ENCODE results near the gene ATP10B. TPM values are rescaled to one million over a fixed set of nuclear protein-coding genes. Genes with fewer than 3 reads are reported as not detected.
"Not testable (repeated sequence)": the region's sequence is repeated elsewhere in the genome, so short reads cannot be mapped to it uniquely, and the experiment has no call there.

ATP10B gene, protein sequence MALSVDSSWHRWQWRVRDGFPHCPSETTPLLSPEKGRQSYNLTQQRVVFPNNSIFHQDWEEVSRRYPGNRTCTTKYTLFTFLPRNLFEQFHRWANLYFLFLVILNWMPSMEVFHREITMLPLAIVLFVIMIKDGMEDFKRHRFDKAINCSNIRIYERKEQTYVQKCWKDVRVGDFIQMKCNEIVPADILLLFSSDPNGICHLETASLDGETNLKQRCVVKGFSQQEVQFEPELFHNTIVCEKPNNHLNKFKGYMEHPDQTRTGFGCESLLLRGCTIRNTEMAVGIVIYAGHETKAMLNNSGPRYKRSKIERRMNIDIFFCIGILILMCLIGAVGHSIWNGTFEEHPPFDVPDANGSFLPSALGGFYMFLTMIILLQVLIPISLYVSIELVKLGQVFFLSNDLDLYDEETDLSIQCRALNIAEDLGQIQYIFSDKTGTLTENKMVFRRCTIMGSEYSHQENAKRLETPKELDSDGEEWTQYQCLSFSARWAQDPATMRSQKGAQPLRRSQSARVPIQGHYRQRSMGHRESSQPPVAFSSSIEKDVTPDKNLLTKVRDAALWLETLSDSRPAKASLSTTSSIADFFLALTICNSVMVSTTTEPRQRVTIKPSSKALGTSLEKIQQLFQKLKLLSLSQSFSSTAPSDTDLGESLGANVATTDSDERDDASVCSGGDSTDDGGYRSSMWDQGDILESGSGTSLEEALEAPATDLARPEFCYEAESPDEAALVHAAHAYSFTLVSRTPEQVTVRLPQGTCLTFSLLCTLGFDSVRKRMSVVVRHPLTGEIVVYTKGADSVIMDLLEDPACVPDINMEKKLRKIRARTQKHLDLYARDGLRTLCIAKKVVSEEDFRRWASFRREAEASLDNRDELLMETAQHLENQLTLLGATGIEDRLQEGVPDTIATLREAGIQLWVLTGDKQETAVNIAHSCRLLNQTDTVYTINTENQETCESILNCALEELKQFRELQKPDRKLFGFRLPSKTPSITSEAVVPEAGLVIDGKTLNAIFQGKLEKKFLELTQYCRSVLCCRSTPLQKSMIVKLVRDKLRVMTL (N-terminal part only)
- total RNA-seq, result not detected
- long read RNA-seq, donor 1, result 0 reads
- long read RNA-seq, donor 2, result 0 reads

DNA sequence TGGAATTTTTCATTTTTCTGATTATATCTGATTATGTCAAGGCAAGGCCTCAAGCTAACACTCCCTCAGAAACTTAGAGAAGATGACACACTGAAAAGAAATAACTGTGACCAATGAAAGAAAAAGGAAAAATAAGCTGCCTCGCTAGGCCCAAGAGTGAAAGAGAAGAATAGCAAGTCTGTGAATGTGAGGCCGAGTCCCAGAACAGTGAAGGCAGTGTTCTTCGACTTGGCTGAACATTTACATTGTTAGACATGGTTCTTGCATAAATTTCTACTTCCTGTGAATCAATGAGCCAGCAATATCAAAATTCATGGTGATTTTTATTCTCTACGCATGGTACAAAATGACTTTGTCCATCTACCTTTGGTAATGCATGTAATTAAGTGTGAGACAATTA is at the start of gene ATP10B:
TSS of gene ATP10B (minus strand) at position 163 of the 400 bp plus-strand sequence. CDS start 164,137 bp downstream, outside the sequence.
- DNase-seq (ENCODE audit: low spot score), result no peak
- intact Hi-C loops (cut with DNase I), result loop anchor here in 1 of 2 donors (10.0 kb wide), 1 partner anchor 713 kb away; no protein-coding TSS in a partner anchor

DNA sequence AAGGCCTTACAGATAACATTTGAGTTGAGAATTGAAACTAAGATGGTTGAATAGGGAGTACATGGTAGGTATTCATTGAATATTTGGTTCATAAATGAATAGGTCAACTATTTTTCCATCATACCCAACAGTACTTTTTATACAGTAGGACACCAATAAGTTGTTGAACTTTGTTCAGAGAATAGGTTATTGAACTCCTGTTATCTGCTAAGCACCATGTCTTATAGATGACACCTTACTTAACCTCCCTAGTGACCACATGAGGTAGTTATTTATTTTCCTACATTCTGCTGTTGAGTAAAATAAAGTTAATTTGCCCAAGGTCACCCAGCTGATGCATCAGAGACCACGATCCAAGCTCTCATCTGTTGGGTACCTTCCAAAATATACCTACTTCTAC is 49.6 kb upstream of the ATP10B start:
- DNase-seq (ENCODE audit: low spot score), result no peak
- intact Hi-C loops (cut with DNase I), result no loop called here

DNA sequence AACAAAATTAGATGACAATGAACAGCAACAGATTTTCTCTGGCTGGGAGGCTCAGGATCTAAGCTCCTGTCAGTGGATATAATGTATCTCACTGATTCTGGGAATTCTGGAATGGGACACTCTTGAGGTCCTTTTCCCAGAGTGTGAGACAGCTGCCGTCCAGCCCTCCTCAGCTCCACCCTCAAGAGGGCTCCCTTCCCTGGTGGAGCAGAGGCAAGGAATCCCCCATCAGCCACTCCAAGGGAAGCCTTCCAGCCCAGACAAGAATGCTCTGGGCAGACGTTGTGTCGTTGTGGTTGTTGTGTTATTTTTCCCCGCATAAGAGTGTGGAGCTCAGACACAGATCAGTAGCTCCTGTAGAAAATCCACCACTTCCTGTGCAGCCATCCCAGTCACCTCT is 47.7 kb upstream of the ATP10B start:
- intact Hi-C loops (cut with DNase I), result no loop called here
- no peak for DNase-seq (ENCODE audit: low spot score)

DNA sequence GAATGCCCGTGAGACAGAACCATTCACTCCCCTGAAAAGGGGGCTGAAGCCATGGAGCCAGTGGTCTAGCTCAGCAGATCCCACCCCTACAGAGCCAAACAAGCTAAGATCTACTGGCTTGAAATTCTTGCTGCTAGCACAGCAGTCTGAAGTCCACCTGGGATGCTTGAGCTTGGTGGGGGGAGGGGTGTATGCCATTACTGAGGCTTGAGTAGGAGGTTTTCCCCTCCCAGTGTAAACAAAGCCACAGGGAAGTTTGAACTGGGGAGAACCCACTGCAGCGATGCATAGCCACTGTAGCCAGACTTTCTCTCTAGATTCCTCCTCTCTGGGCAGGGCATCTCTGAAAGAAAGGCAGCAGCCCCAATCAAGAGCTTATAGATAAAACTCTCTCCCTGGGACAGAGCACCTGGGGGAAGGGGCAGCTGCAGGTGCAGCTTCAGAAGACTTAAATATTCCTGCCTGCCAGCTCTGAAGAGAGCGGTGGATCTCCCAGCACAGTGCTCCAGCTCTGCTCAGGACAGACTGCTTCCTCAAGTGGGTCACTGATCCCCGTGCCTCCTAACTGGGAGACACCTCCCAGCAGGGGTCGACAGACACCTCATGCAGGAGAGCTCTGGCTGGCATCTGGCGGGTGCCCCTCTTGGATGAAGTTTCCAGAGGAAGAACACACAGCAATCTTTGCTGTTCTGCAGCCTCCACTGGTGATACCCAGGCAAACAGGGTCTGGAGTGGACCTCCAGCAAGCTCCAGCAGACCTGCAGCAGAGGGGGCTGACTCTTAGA is 41.4 kb upstream of the ATP10B start:
- intact Hi-C loops (cut with DNase I), result not testable (repeated sequence)
- peak; percentile 73 for DNase-seq (ENCODE audit: low spot score)

DNA sequence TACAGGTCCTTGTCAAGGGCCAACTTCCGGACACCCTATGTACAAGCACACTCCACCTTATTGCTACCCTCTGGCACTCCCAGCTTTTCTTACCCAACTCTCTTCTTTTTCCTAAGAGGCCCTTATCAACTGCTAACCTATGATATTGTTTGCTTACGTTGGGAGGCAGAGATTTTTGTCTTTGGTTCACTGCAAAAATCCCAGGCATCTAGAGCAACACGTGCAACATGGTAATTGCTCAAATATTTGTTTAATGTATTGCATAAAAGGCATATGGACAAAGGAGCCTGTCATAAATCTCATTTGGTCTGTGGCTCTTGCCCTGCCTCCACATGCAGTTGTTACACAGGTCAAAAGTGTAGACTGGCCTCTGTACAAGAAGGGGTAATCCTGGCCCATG is 35.8 kb upstream of the ATP10B start:
- no peak for DNase-seq (ENCODE audit: low spot score)
- intact Hi-C loops (cut with DNase I), result no loop called here

DNA sequence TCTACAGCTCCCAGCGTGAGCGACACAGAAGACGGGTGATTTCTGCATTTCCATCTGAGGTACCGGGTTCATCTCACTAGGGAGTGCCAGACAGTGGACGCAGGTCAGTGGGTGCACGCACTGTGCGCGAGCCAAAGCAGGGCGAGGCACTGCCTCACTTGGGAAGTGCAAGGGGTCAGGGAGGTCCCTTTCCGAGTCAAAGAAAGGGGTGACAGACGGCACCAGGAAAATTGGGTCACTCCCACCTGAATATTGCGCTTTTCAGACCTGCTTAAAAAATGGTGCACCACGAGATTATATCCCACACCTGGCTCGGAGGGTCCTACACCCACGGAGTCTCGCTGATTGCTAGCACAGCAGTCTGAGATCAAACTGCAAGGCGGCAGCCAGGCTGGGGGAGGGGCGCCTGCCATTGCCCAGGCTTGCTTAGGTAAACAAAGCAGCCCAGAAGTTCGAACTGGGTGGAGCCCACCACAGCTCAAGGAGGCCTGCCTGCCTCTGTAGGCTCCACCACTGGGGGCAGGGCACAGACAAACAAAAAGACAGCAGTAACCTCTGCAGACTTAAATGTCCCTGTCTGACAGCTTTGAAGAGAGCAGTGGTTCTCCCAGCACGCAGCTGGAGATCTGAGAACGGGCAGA is 21.7 kb upstream of the ATP10B start:
- intact Hi-C loops (cut with DNase I); DNase-seq (ENCODE audit: low spot score): not testable (repeated sequence)

DNA sequence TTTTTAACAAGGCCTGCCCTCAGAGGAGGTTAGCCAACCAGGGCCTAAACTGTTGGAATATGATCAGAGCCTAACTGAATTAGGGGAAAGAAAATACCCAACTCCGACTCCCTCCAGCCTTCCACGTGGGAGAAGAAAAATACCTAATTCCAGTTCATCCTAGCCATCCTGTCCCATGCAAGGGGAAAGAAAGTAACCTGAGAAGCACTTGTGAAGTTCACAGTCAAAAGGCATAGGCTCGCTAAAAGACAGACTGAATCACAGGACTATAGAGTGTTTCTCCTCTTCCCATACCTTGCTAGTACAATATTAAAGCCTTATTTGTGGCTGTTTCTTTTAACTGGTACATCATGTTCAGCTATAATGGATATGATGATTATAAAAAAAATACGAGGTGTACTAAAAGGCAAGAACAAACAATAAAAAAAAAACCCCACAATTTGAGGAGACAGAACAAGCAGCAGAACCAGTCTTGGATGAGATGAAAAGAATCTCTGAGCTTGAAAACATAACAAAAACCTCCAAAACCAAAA is 18.0 kb upstream of the ATP10B start:
- DNase-seq (ENCODE audit: low spot score), result no peak
- intact Hi-C loops (cut with DNase I), result no loop called here

DNA sequence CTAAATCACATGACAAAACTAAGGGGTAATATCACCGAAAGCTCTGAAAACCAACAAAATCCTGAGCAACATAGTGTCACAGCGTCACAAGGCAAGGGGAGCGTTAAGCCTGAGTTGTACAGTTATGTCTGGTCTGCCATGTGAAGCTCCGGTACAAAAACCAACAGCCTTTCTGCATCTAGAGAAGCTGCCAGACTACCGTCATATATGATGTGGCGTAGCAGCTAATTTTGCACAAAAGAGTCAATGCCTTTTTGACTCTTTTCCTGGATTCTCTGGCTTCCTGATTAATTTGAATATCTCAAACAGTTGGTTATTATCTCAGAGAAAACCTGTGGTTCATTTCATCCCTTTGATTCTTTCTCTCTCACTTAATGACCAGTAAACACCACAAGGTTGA is 16.0 kb upstream of the ATP10B start:
- DNase-seq (ENCODE audit: low spot score), result no peak
- intact Hi-C loops (cut with DNase I), result no loop called here

DNA sequence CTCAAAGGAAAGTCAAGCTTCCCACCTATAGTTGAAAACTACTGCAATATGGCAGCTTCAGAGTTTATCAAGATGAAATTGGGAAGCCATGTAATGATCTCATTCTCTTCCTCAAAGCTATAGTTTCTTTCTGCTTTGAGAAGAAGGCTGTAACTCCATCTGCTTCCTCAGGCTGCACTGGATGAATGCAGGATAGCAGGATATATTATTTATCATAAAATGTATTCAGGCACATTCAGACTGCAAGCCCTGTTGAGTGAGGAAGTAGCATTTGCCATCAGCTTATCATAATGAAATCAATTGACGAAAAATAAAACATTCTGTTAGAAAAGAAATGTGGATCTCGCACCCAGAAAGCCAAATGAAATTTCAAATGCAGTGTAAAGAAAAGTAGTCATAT is 560 bp downstream of the ATP10B start:
- no peak for DNase-seq (ENCODE audit: low spot score)
- intact Hi-C loops (cut with DNase I), result loop anchor here in 1 of 2 donors (10.0 kb wide), 1 partner anchor 713 kb away; no protein-coding TSS in a partner anchor

DNA sequence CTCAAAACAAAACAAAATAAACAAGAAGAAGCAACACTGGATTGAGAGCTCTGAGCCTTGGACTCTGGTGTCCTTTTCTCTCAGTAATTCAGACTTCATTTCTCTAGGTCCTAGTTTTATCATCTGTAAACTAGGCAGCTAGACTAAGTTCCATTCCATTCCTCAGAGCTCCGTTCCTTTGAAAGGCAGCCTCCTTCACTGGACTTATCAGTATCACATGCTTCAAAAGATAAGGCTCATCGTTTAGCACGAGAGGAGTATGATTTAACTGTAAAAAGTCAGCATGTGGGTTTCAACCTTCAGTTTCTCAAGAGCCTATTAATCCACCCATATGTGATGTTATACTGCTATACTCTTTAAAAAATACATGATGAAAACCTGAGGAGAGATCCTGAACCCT is 1.6 kb downstream of the ATP10B start:
- DNase-seq (ENCODE audit: low spot score), result no peak
- intact Hi-C loops (cut with DNase I), result loop anchor here in 1 of 2 donors (10.0 kb wide), 1 partner anchor 714 kb away; no protein-coding TSS in a partner anchor

DNA sequence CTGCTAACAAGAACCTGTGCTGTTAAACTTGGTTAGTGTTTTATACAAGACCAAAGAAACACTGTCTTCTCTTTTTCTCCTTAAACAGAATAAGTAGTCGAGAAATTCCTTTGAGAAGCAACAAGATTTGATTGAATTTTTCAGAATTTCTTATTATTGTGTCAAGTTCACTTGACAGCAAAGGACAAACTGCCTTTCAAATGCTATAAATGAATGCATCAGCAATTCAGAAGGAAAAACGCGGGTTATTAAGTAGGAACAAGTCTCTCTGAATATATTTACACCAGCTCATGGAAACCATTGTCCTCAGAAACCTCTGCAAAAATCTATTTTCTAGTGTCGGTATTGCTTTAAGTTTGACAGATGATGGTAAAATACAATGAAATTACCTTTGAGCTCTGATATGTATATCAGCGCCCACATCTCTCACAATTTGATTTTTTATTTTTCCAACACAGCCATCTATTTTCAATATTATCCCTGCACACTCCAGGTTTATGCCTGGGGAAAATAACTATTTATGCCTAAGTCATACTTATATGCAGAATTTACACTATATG is 4.4 kb downstream of the ATP10B start:
- intact Hi-C loops (cut with DNase I), result no loop called here
- no peak for DNase-seq (ENCODE audit: low spot score)

DNA sequence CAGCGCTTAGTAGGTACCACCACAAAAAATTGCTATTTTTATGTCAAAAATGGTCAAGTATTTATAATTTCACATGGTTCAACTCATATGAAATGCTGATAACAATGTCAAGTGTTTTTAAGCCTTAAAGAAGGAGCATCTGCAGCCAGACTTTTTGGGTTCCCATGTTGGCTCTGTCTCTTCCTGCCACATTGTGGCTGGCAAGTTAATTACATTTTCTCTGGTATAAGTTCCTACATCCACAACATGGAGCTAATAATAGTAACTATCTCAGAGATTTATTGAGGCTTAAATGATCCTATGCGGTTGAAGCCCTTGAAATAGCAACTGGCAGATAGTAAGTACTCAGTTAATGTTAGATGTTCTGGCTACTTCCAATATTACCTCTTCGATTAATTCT is 5.4 kb downstream of the ATP10B start:
- intact Hi-C loops (cut with DNase I), result no loop called here
- DNase-seq (ENCODE audit: low spot score), result no peak

DNA sequence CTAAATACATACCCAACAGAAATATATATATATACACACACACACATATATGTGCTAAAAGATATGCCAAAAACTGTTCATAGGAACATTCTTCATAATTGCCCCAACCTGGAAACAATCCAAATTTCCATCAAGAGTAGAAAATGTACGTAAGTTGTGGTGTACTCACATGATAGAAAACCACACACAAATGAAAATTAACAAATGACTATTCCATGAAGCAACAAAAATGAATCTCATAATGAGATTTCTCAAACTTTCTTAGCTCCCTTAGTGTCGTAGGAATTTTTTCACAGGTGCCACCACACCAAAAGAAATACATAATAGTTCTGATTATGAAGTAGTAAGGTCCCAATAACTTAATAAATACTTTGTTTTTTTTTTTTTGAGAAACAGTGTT is 7.8 kb downstream of the ATP10B start:
- intact Hi-C loops (cut with DNase I), result no loop called here
- DNase-seq (ENCODE audit: low spot score), result no peak

DNA sequence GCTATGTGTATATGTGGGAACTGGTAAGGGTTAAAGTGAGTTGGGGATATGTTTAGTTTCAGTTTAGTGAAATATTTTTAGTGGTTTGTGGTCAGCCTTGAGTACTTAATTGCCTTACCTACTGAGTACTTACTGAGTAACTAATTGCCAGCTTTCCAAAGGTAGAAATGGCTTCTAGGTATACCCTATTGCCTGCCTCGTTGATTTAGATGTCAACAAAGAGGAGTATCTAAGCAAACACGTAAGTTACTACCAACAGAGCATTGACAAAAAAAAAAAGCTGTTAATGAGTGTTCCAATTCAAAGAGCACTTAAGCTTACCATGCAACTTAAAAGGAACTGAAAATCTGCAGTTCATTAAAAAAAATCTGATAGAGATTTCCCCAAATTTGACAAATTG is 8.8 kb downstream of the ATP10B start:
- DNase-seq (ENCODE audit: low spot score), result no peak

DNA sequence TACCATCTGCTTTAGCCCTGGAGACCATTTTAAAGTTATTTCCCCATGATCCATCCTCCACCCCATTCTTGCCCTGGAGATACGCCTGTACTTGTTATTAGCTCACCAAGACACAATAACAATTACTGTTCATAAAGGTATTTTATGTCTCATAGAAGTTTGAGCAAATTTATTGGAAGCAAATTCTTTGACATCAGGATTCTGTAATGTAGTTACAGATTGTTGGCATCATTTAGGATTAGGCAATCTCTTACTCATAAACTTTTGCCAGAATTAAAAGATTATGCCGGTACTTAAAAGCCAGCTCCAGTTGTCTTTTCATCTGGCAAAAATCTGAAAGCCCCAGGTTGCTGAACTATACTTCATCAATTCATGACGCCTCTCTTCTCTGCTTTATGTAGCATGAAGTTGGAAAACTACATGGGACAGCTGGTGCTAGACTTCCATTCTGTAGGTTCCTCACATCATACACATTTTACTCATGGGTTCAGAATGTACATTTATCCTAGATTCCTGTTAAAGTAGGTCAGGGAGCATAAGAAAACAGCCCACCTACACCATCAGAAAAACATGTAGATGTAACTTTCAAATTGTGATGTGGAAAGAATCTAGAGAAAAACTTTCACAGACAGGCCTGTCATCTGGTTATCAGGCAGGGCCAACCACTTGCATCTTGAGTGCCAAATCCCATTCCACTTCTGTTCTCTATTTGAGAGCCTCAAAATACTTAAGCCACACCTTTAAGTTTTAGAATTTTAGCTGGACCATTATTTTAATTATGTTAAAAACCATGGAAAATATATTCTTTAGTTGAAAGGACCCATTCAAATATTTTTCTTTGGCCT is 14.0 kb downstream of the ATP10B start:
- intact Hi-C loops (cut with DNase I), result no loop called here
- no peak for DNase-seq (ENCODE audit: low spot score)

More for the DNA sequence above, 8.8 kb downstream of the ATP10B start:
- intact Hi-C loops (cut with DNase I), result no loop called here

DNA sequence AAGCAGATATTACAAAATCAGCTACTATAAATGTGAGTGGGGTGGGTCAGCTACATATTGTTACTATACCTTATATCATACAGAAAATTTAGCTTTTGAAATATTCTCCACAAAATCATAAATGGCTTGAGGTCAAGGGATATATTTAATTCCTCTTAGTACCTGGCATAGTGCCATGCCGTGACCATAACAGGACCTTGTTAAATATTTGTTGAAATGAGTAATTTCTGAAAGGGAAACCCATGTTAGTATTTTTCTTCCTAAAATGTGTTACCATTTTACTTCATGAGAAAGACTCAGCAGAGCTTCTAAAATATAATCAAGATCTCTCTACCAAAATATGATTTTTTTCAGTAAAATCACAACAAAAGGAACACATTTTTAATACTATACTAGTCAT is 14.8 kb downstream of the ATP10B start:
- intact Hi-C loops (cut with DNase I), result no loop called here
- no peak for DNase-seq (ENCODE audit: low spot score)
